SK-N-SH (cell line): ENCODE results near the gene MVP. TPM values are rescaled to one million over a fixed set of nuclear protein-coding genes. Genes with fewer than 3 reads are reported as not detected.

Source experiments
- CTCF ChIA-PET: fragments of 300-600, 350-600 bp; formaldehyde crosslinking; extraction: SDS; loops from one replicate; lab custom pipeline; 2021; lab: Yijun Ruan, JAX
- POLR2A ChIA-PET: fragments of 350-600 bp; sonication (Branson Sonifier 250); formaldehyde crosslinking; extraction: SDS; loops from one replicate; lab custom pipeline; 2020; ENCODE audit warnings: antibody characterized with exemption, inconsistent platforms; lab: Yijun Ruan, JAX
- DNase-seq: peaks from one replicate; pipeline ENCODE4 v3.0.0; 2012
- H2AFZ ChIP-seq: fragments of 200-600 bp; sonication (generic); 2 replicates; pipeline ENCODE4 v1.8.1; 2016; ENCODE audit warnings: antibody characterized with exemption, mild to moderate bottlenecking, low read depth
- H3F3A ChIP-seq: fragments of 200-600 bp; sonication (generic); replicated peaks from 2 replicates; pipeline ENCODE3; 2016; ENCODE audit warnings: antibody characterized with exemption, mild to moderate bottlenecking; ENCODE audit not compliant: insufficient read depth
- H3K27ac ChIP-seq, 2 experiments: fragments of 200-500 bp in 1 of 2; fragments of 200-600 bp in 1 of 2; sonication (Bioruptor generic) in 1 of 2; sonication (generic), shearing (Covaris generic) in 1 of 2; 2 replicates each; pipeline versions ENCODE4 v1.5.1 to v1.6.1; 2014 to 2016; ENCODE audit warnings: low read depth in 2 of 2, inconsistent platforms in 1 of 2, low read length in 1 of 2, mild to moderate bottlenecking in 1 of 2, mixed read lengths in 1 of 2
- H3K27me3 ChIP-seq: fragments of 200-600 bp; sonication (generic), shearing (Covaris generic); 2 replicates; pipeline ENCODE4 v1.6.1; 2016; ENCODE audit warnings: mixed run types; ENCODE audit not compliant: insufficient read depth
- H3K36me3 ChIP-seq, 2 experiments: fragments of 200-500 bp in 1 of 2; fragments of 200-600 bp in 1 of 2; sonication (Bioruptor generic) in 1 of 2; sonication (generic) in 1 of 2; replicated peaks in 1 of 2; 2 replicates each; pipeline versions ENCODE3 to v1.5.1; 2014 to 2016; ENCODE audit warnings: low read length in 1 of 2, mild to moderate bottlenecking in 1 of 2; ENCODE audit not compliant: insufficient read depth in 2 of 2, control insufficient read depth in 1 of 2
- H3K4me1 ChIP-seq, 2 experiments: fragments of 200-500 bp in 1 of 2; fragments of 200-600 bp in 1 of 2; sonication (Bioruptor generic) in 1 of 2; sonication (generic), shearing (Covaris generic) in 1 of 2; 2 replicates each; pipeline versions ENCODE4 v1.5.1 to v1.6.1; 2014 to 2016; ENCODE audit warnings: low read depth in 1 of 2, low read length in 1 of 2, mixed run types in 1 of 2; ENCODE audit not compliant: insufficient read depth in 2 of 2, control insufficient read depth in 1 of 2
- H3K4me2 ChIP-seq: fragments of 200-600 bp; sonication (generic), shearing (Covaris generic); 2 replicates; pipeline ENCODE4 v1.6.1; 2017; ENCODE audit warnings: mixed run types
- H3K4me3 ChIP-seq, 2 experiments: fragments of 200-500 bp in 1 of 2; fragments of 200-600 bp in 1 of 2; sonication (Bioruptor generic) in 1 of 2; sonication (generic), shearing (Covaris generic) in 1 of 2; 2 replicates each; pipeline versions ENCODE4 v1.5.1 to v1.8.1; 2014 to 2016; ENCODE audit warnings: low read depth in 2 of 2, inconsistent platforms in 1 of 2, low read length in 1 of 2, mild to moderate bottlenecking in 1 of 2, mixed read lengths in 1 of 2, moderate library complexity in 1 of 2
- H3K79me2 ChIP-seq: fragments of 200-600 bp; sonication (generic); 2 replicates; pipeline ENCODE4 v1.8.1; 2017; ENCODE audit warnings: mild to moderate bottlenecking; ENCODE audit not compliant: insufficient read depth
- H3K9ac ChIP-seq: fragments of 200-600 bp; sonication (generic); 2 replicates; pipeline ENCODE4 v1.6.1; 2017; ENCODE audit warnings: mixed run types
- H3K9me2 ChIP-seq: fragments of 200-600 bp; sonication (generic); 2 replicates; pipeline ENCODE4 v1.6.1; 2017; ENCODE audit warnings: mixed run types
- H3K9me3 ChIP-seq: fragments of 200-600 bp; sonication (generic); 2 replicates; pipeline ENCODE4 v1.6.1; 2017; ENCODE audit warnings: mixed run types, mild to moderate bottlenecking, moderate library complexity
- H4K20me1 ChIP-seq: fragments of 200-600 bp; sonication (generic); 2 replicates; pipeline ENCODE4 v1.6.1; 2017; ENCODE audit warnings: mild to moderate bottlenecking, mixed run types; ENCODE audit not compliant: insufficient read depth
- ELF1 ChIP-seq: IDR thresholded peaks from 2 replicates; pipeline ENCODE4 v1.4.0; 2012
- EP300 ChIP-seq, 2 experiments: IDR thresholded peaks; 2 replicates each; pipeline versions ENCODE4 v1.4.0 to v1.6.1; 2012; ENCODE audit warnings: borderline replicate concordance in 1 of 2, low read depth in 1 of 2, low read length in 1 of 2
- EZH2phosphoT487 ChIP-seq: fragments of 200-600 bp; sonication (generic); IDR thresholded peaks from 2 replicates; pipeline ENCODE4 v1.6.1; 2017; ENCODE audit warnings: low read depth, mixed run types, mild to moderate bottlenecking, antibody characterized with exemption, moderate library complexity, borderline replicate concordance
- FOSL2 ChIP-seq: IDR thresholded peaks from 2 replicates; pipeline ENCODE4 v1.4.0; 2012; ENCODE audit warnings: low read depth, mild to moderate bottlenecking, moderate library complexity, borderline replicate concordance
- FOXJ3 ChIP-seq: sonication (generic); formaldehyde crosslinking; IDR thresholded peaks from 2 replicates; pipeline ENCODE4 v1.5.1; 2020; ENCODE audit warnings: mild to moderate bottlenecking, missing genetic modification reagents
- FOXM1 ChIP-seq: IDR thresholded peaks from 2 replicates; pipeline ENCODE4 v1.4.0; 2012; ENCODE audit warnings: low read depth, mild to moderate bottlenecking
- GABPA ChIP-seq: IDR thresholded peaks from 2 replicates; pipeline ENCODE4 v1.4.0; 2012; ENCODE audit warnings: low read depth, mild to moderate bottlenecking
- JUND ChIP-seq: IDR thresholded peaks from 2 replicates; pipeline ENCODE4 v1.4.0; 2012
- MEF2A ChIP-seq: IDR thresholded peaks from 2 replicates; pipeline ENCODE4 v1.4.0; 2012; ENCODE audit warnings: low read depth, borderline replicate concordance
- MXI1 ChIP-seq: IDR thresholded peaks from 2 replicates; pipeline ENCODE4 v1.6.1; 2012; ENCODE audit warnings: mild to moderate bottlenecking, low read depth, low read length, improper control_type of control experiment
- NFIC ChIP-seq: IDR thresholded peaks from 2 replicates; pipeline ENCODE4 v1.4.0; 2012; ENCODE audit warnings: borderline replicate concordance
- NRF1 ChIP-seq: IDR thresholded peaks from 2 replicates; pipeline ENCODE4 v1.6.1; 2012; ENCODE audit warnings: low read depth, mild to moderate bottlenecking, low read length
- RAD21 ChIP-seq: IDR thresholded peaks from 2 replicates; pipeline ENCODE4 v1.6.1; 2012; ENCODE audit warnings: mild to moderate bottlenecking, low read length
- RXRA ChIP-seq: IDR thresholded peaks from 2 replicates; pipeline ENCODE4 v1.4.0; 2012; ENCODE audit warnings: low read depth, mild to moderate bottlenecking, borderline replicate concordance
- SIN3A ChIP-seq: IDR thresholded peaks from 2 replicates; pipeline ENCODE4 v1.6.1; 2012; ENCODE audit warnings: low read depth, mild to moderate bottlenecking, low read length, moderate library complexity, borderline replicate concordance
- SMC3 ChIP-seq: IDR thresholded peaks from 2 replicates; pipeline ENCODE4 v1.6.1; 2012; ENCODE audit warnings: low read depth, low read length, improper control_type of control experiment
- TAF1 ChIP-seq: IDR thresholded peaks from 2 replicates; pipeline ENCODE4 v1.6.1; 2012; ENCODE audit warnings: low read depth, mild to moderate bottlenecking, low read length, moderate library complexity, borderline replicate concordance
- TEAD4 ChIP-seq: IDR thresholded peaks from 2 replicates; pipeline ENCODE4 v1.4.0; 2012; ENCODE audit warnings: mild to moderate bottlenecking, borderline replicate concordance; ENCODE audit not compliant: insufficient read depth
- WGBS: methylation state at CpG from one replicate; pipeline ENCODE4 v1.1.6; 2017; ENCODE audit warnings: low lambda C conversion rate; 5-methylcytosine and 5-hydroxymethylcytosine counted together
- polyA plus RNA-seq, 3 experiments: library from polyadenylated mRNA; depleted of rRNA; stranded (reverse); fragments of >200 nt; gene quantifications; 2 replicates each; pipeline ENCODE4 v1.2.3, GENCODE V29; 2012
- TF ChIP-seq, protein P1 (sequence below): IDR thresholded peaks from 2 replicates; pipeline ENCODE4 v1.4.0; 2012; ENCODE audit warnings: low read depth, borderline replicate concordance
- TF ChIP-seq, protein P2 (sequence below): IDR thresholded peaks from 2 replicates; pipeline ENCODE4; 2012
- TF ChIP-seq, protein P3 (sequence below): fragments of 150-350 bp; IDR thresholded peaks from 2 replicates; pipeline ENCODE4 v1.6.1; 2016; ENCODE audit warnings: mild to moderate bottlenecking, low read depth, low read length

MVP gene
- polyA plus RNA-seq, 1 of the 3 experiments (the other 2 are of a cell fraction) = 222 TPM

DNA sequence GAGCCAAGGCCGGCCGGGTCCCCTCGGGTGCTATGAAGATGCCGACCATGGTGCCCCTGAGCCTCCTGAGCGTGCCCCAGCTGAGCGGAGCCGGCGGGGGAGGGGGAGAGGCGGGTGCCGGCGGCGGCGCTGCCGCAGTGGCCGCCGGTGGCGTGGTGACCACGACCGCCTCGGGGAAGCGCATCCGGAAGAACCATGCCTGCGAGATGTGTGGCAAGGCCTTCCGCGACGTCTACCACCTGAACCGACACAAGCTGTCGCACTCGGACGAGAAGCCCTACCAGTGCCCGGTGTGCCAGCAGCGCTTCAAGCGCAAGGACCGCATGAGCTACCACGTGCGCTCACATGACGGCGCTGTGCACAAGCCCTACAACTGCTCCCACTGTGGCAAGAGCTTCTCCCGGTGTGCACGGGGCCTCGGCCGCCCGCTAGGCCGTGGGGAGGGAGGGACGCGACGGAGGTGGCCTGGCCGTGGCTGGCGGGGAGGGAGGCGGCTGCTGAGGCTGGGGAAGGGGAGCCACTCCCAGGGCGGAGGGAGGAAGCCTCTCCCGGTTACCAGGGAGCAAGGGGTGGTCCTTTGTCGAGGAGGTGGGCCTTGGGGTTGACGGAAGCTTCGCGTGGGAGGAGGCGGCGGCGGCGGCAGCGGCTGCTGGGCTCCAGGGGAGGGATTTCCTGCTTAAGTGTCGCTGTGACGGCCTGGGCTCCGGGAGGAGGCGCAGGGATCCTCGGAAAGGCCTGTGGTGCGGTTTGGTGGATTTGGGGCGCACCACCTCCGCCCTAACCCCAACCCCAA is 12.6 kb upstream of the MVP start (continued):
- TF ChIP-seq SIN3A (no peak), NRF1 (no peak), MEF2A (no peak), TAF1 (no peak; the same call in 1 of the 2 replicates), FOSL2 (no peak), EP300 (IDR thresholded peaks at IDR 0.05; ENCODE audit: borderline replicate concordance in 1 of 2, low read depth in 1 of 2, low read length in 1 of 2) (no peak), JUND (no peak), RAD21 (peak; percentile 63), TEAD4 (no peak), MXI1 (peak; percentile 88; the same call in 1 of the 2 replicates), EZH2phosphoT487 (no peak)
- TF ChIP-seq, protein P1, sequence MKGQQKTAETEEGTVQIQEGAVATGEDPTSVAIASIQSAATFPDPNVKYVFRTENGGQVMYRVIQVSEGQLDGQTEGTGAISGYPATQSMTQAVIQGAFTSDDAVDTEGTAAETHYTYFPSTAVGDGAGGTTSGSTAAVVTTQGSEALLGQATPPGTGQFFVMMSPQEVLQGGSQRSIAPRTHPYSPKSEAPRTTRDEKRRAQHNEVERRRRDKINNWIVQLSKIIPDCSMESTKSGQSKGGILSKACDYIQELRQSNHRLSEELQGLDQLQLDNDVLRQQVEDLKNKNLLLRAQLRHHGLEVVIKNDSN = no peak

DNA sequence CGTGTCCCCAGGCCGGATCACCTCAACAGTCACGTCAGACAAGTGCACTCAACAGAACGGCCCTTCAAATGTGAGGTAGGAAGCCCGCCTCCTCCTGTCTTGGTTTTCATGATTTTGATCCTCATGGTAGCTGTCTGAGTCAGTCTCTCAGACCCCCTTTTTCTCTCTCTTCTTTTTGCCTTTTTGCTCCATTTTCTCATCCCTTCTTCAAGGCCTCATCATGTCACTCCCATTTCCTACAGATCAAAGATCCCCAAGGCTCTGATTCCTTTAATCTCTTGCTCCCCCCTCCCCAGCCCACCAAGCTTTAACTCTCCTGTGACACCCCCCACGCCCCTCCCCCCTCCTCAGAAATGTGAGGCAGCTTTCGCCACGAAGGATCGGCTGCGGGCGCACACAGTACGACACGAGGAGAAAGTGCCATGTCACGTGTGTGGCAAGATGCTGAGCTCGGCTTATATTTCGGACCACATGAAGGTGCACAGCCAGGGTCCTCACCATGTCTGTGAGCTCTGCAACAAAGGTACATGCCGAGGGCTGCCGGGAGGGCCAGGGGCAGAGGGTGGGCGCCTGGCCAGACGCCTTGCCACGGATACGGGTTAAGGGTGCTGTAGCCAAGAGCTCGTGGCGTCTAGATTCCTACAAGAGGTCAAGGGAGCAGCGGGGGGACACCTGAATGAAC is 11.9 kb upstream of the MVP start:
- no peak for DNase-seq
- CTCF ChIA-PET = interaction anchor here (0.8 to 2.6 kb wide), 20 partner anchors 8 to 247 kb away, joined by 3 to 24 read pairs (median 5); partner anchors contain the start of genes KIF22, MVP, PAGR1 and TAOK2
- POLR2A ChIA-PET = interaction anchor here (0.6 to 1.3 kb wide), 6 partner anchors 8 to 587 kb away, joined by 3 to 7 read pairs (median 3); partner anchors contain the start of genes CDIPT, PAGR1 and ZNF48
- H3K9me2 ChIP-seq = no peaks in the 10 kb centered on the region
- TF ChIP-seq ELF1 (no peak; the same call in 1 of the 2 replicates), NFIC (no peak), RXRA (no peak), SIN3A (no peak), FOXJ3 (CRISPR knock-in tag) (no peak), GABPA (no peak), SMC3 (no peak), FOXM1 (no peak), TAF1 (no peak), RAD21 (no peak)
- TF ChIP-seq, protein P2, sequence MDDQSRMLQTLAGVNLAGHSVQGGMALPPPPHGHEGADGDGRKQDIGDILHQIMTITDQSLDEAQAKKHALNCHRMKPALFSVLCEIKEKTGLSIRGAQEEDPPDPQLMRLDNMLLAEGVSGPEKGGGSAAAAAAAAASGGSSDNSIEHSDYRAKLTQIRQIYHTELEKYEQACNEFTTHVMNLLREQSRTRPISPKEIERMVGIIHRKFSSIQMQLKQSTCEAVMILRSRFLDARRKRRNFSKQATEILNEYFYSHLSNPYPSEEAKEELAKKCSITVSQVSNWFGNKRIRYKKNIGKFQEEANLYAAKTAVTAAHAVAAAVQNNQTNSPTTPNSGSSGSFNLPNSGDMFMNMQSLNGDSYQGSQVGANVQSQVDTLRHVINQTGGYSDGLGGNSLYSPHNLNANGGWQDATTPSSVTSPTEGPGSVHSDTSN = no peak
- TF ChIP-seq, protein P3, sequence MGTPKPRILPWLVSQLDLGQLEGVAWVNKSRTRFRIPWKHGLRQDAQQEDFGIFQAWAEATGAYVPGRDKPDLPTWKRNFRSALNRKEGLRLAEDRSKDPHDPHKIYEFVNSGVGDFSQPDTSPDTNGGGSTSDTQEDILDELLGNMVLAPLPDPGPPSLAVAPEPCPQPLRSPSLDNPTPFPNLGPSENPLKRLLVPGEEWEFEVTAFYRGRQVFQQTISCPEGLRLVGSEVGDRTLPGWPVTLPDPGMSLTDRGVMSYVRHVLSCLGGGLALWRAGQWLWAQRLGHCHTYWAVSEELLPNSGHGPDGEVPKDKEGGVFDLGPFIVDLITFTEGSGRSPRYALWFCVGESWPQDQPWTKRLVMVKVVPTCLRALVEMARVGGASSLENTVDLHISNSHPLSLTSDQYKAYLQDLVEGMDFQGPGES = no peak
- 32% methylated on average over 17 of the region's 25 CpGs for WGBS
- peaks cover 48% of the 10 kb centered on the region for H3K79me2 ChIP-seq
- no peaks in the 10 kb centered on the region for H3K27me3 ChIP-seq
- peaks cover 30 to 57% of the 10 kb centered on the region in 2 experiments for H3K4me1 ChIP-seq
- peaks cover 16 to 18% of the 10 kb centered on the region in 2 experiments for H3K36me3 ChIP-seq
- peak overlapping the region; percentile 70 to 76 for H3K4me3 ChIP-seq
- no peaks in the 10 kb centered on the region for H3K9me3 ChIP-seq
- H3K9ac ChIP-seq = peak overlapping the region; percentile 62
- peaks cover 57% of the 10 kb centered on the region for H3F3A ChIP-seq
- peak overlapping the region; percentile 97 for H3K4me2 ChIP-seq
- H4K20me1 ChIP-seq = peaks cover 15% of the 10 kb centered on the region
- H2AFZ ChIP-seq = no peak overlapping the region
- H3K27ac ChIP-seq = peak overlapping the region; percentile 71 to 89
